Colonic mucosa (tissue), 4 donors: ENCODE results near the gene LUZP2. TPM values are rescaled to one million over a fixed set of nuclear protein-coding genes. Genes with fewer than 3 reads are reported as not detected.

Source experiments
- DNase-seq: peaks from one replicate; pipeline ENCODE4 v3.0.0-alpha.2; 2020
- H3K27ac ChIP-seq: fragments of 200-600 bp; one replicate; pipeline ENCODE4 v1.8.0; 2021
- H3K27me3 ChIP-seq: fragments of 200-600 bp; one replicate; pipeline ENCODE4 v1.8.0; 2021
- H3K36me3 ChIP-seq: fragments of 200-600 bp; one replicate; pipeline ENCODE4 v1.8.0; 2021
- H3K4me1 ChIP-seq: fragments of 200-600 bp; one replicate; pipeline ENCODE4 v1.8.0; 2021; ENCODE audit warnings: mild to moderate bottlenecking
- H3K4me3 ChIP-seq: fragments of 200-600 bp; one replicate; pipeline ENCODE4 v1.8.0; 2021
- H3K9ac ChIP-seq, 2 donors: one replicate each; pipeline ENCODE4 v1.7.0; 2013; ENCODE audit warnings: control low read depth in 2 of 2, low read depth in 2 of 2, low read length in 2 of 2
- H3K9me3 ChIP-seq: fragments of 200-600 bp; one replicate; pipeline ENCODE4 v1.8.0; 2021
- intact Hi-C: fragments of 100-400 bp; cut with DNase I; formaldehyde crosslinking; loops from one replicate; pipeline ENCODE4 v1.14.1; 2022
- total RNA-seq, 2 donors: library from RNA; stranded (reverse); fragmentation: NEBNext Ultra II Directional in 1 of 2; extraction: Animal tissue kit (Norgen Biotek cat#: 25700) in 1 of 2; gene quantifications; one replicate each; pipeline ENCODE4 v1.2.1, GENCODE V29; 2021
- TF ChIP-seq, protein P1 (sequence below): fragments of 200-600 bp; IDR thresholded peaks from one replicate; pipeline ENCODE4 v1.8.0; 2022; ENCODE audit warnings: antibody characterized with exemption, mild to moderate bottlenecking
- donor health status: healthy.
- donor health status: DM: no; HTN: no; CAD: no.
- donor health status: DM: no; HTN: no; CAD: no.

Gene LUZP2
- total RNA-seq, 2 donors from 2014 or later = 0.57 to 1.3 TPM

DNA sequence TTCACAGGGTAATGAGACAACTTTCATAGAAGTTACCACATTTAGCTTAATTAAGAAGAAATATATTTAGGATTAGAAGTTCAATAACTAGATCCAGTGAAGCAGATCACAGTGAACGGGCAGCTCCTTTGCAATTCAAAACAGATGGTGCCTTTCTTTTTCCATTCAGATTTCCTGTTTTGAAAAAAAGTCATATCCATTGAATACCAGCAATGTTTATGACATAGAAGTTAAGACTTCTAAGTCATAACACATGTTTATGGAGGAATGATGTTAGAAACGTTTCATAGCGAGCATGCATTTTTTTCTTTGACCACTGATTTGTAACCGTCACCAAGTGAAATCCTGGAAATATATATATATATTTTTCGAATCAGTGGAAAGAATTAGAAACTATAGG, 24.7 kb downstream of the LUZP2 start:
- Histone ChIP-seq H3K4me3 (no peak overlapping the region), H3K9me3 (no peaks in the 10 kb centered on the region), H3K27ac (no peak overlapping the region), H3K27me3 (no peaks in the 10 kb centered on the region), H3K36me3 (no peaks in the 10 kb centered on the region), H3K9ac (no peak overlapping the region), H3K4me1 (no peaks in the 10 kb centered on the region)
- intact Hi-C loops = no loop called here
- no peak for DNase-seq
- TF ChIP-seq, protein P1, sequence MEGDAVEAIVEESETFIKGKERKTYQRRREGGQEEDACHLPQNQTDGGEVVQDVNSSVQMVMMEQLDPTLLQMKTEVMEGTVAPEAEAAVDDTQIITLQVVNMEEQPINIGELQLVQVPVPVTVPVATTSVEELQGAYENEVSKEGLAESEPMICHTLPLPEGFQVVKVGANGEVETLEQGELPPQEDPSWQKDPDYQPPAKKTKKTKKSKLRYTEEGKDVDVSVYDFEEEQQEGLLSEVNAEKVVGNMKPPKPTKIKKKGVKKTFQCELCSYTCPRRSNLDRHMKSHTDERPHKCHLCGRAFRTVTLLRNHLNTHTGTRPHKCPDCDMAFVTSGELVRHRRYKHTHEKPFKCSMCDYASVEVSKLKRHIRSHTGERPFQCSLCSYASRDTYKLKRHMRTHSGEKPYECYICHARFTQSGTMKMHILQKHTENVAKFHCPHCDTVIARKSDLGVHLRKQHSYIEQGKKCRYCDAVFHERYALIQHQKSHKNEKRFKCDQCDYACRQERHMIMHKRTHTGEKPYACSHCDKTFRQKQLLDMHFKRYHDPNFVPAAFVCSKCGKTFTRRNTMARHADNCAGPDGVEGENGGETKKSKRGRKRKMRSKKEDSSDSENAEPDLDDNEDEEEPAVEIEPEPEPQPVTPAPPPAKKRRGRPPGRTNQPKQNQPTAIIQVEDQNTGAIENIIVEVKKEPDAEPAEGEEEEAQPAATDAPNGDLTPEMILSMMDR = no peak

DNA sequence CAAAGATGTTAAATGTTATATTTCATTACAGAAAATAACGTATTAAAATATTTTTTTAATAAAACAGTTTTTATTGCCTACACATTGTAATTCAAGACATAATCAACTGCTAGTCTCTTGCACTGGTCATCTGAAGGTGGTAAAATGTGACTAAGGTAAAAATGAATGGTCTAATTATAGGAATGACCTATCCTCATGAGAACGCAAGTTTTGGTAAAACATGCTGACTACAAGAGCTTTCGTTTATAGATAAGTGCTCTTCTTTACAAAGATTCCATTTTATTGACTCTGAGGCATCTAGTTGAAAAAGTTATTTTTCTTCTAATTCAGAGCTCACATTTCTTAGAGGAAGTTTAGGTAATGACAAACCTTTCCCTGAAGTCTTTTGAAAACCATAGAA, 27.3 kb downstream of the LUZP2 start:
- H3K9ac ChIP-seq = no peak overlapping the region
- no peak overlapping the region for H3K4me3 ChIP-seq
- intact Hi-C loops = no loop called here
- no peak for DNase-seq
- H3K36me3 ChIP-seq = no peaks in the 10 kb centered on the region
- no peaks in the 10 kb centered on the region for H3K9me3 ChIP-seq
- no peaks in the 10 kb centered on the region for H3K27me3 ChIP-seq
- H3K27ac ChIP-seq = no peak overlapping the region
- no peaks in the 10 kb centered on the region for H3K4me1 ChIP-seq
- TF ChIP-seq, protein P1 = no peak

GRCh38 chr11:24531528-24531927, 34.7 kb downstream of the LUZP2 start:
- DNase-seq = no peak
- no peak overlapping the region for H3K9ac ChIP-seq
- no peaks in the 10 kb centered on the region for H3K27me3 ChIP-seq
- no peak overlapping the region for H3K4me3 ChIP-seq
- intact Hi-C loops = no loop called here
- no peaks in the 10 kb centered on the region for H3K36me3 ChIP-seq
- no peak overlapping the region for H3K27ac ChIP-seq
- no peaks in the 10 kb centered on the region for H3K4me1 ChIP-seq
- no peaks in the 10 kb centered on the region for H3K9me3 ChIP-seq
- TF ChIP-seq, protein P1 = no peak

- Histone ChIP-seq H3K27ac (no peak overlapping the region), H3K4me3 (no peak overlapping the region), H3K36me3 (no peaks in the 10 kb centered on the region), H3K27me3 (no peaks in the 10 kb centered on the region), H3K4me1 (no peaks in the 10 kb centered on the region), H3K9ac (no peak overlapping the region), H3K9me3 (no peaks in the 10 kb centered on the region)
- intact Hi-C loops = no loop called here
- DNase-seq = no peak
- TF ChIP-seq, protein P1 = no peak
These were observed 46.9 kb downstream of the LUZP2 start for GRCh38 chr11:24543771-24544170.

GRCh38 chr11:24556693-24557092, 59.8 kb downstream of the LUZP2 start:
- H3K27ac ChIP-seq = no peak overlapping the region
- TF ChIP-seq, protein P1 = no peak
- no peaks in the 10 kb centered on the region for H3K4me1 ChIP-seq
- intact Hi-C loops = no loop called here
- DNase-seq = no peak
- H3K36me3 ChIP-seq = no peaks in the 10 kb centered on the region
- H3K4me3 ChIP-seq = no peak overlapping the region
- H3K27me3 ChIP-seq = no peaks in the 10 kb centered on the region
- H3K9me3 ChIP-seq = no peaks in the 10 kb centered on the region
- H3K9ac ChIP-seq = no peak overlapping the region

DNA sequence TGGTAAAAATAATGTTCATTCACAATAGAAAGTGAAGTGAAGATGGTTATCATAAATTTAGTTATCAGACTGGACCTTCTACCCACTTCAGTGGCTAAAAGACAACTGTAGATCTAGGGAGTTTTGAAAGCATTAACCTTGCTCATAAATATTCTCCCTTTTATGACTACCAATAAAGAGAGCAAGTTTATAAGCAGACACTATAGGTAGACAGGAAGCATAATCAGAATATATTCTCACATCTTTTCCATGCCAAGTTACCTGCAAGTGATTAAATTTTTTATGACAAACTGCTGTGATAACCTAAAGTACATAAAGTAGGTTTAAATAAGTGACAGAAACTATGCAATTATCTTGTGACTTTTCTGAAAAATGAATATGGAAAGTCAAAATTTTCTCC, 62.5 kb downstream of the LUZP2 start:
- intact Hi-C loops = no loop called here
- Histone ChIP-seq H3K36me3 (no peaks in the 10 kb centered on the region), H3K9me3 (no peaks in the 10 kb centered on the region), H3K27ac (no peak overlapping the region), H3K27me3 (no peaks in the 10 kb centered on the region), H3K4me1 (no peaks in the 10 kb centered on the region), H3K4me3 (no peak overlapping the region), H3K9ac (no peak overlapping the region)
- TF ChIP-seq, protein P1 = no peak
- DNase-seq = no peak
